Uterus (tissue), 4 donors: ENCODE measurements around the gene ZNF782. TPM values are rescaled to one million over a fixed set of nuclear protein-coding genes. Genes with fewer than 3 reads are reported as not detected.
"Not testable (repeated sequence)": the region's sequence is repeated elsewhere in the genome, so short reads cannot be mapped to it uniquely, and the experiment has no call there.

ENCODE experiments used
- DNase-seq, 2 donors: peaks; one replicate each; pipeline ENCODE4 v3.0.0-alpha.2; 2019 to 2020
- H3K27ac ChIP-seq, 2 donors: fragments of 200-600 bp; sonication (generic); 1 replicate in 1 of 2; 2 replicates in 1 of 2; pipeline ENCODE4 v1.5.1; 2016 to 2018
- H3K27me3 ChIP-seq, 2 donors: fragments of 200-600 bp; sonication (generic); one replicate each; pipeline ENCODE4 v1.5.1; 2018 to 2019; ENCODE audit warnings: control low read depth in 1 of 2
- H3K36me3 ChIP-seq, 2 donors: fragments of 200-600 bp; sonication (generic); one replicate each; pipeline ENCODE4 v1.5.1; 2019; ENCODE audit warnings: control low read depth in 1 of 2
- H3K4me1 ChIP-seq, 2 donors: fragments of 200-600 bp; sonication (generic); one replicate each; pipeline ENCODE4 v1.5.1; 2018 to 2019; ENCODE audit warnings: control low read depth in 1 of 2
- H3K4me3 ChIP-seq, 2 donors: fragments of 200-600 bp; sonication (generic); 1 replicate in 1 of 2; 2 replicates in 1 of 2; pipeline ENCODE4 v1.5.1; 2018 to 2019; ENCODE audit warnings: mild to moderate bottlenecking in 1 of 2
- H3K9me3 ChIP-seq, 2 donors: fragments of 200-600 bp; sonication (generic); one replicate each; pipeline ENCODE4 v1.5.1; 2019; ENCODE audit warnings: control low read depth in 1 of 2
- POLR2A ChIP-seq, 2 donors: fragments of 450-650 bp; IDR thresholded peaks; one replicate each; pipeline ENCODE4 v1.6.1; 2016; ENCODE audit warnings: antibody characterized with exemption in 2 of 2, mild to moderate bottlenecking in 1 of 2, moderate library complexity in 1 of 2
- intact Hi-C: fragments of 100-400 bp; cut with DNase I; formaldehyde crosslinking; loops from one replicate; pipeline ENCODE4 v1.15.1; 2023; ENCODE audit warnings: low total_unique reads
- total RNA-seq, 4 donors: library from RNA; depleted of rRNA in 3 of 4; stranded (reverse); fragments of >200 nt in 3 of 4; gene quantifications; one replicate each; pipeline versions ENCODE4 v1.1.0 to v1.2.4, GENCODE V29; 2014 to 2023
- TF ChIP-seq, protein P1 (sequence below), 4 experiments: fragments of 200-600 bp in 2 of 4; fragments of 450-650 bp in 2 of 4; sonication (generic) in 2 of 4; IDR thresholded peaks; one replicate each; pipeline ENCODE4 v1.5.1; 2016 to 2019; ENCODE audit warnings: antibody characterized with exemption in 4 of 4, mild to moderate bottlenecking in 2 of 4, moderate library complexity in 1 of 4
- donor health status: DM: yes; HTN: yes; CAD: no.

Gene ZNF782
- total RNA-seq, 4 donors from 2014 or later: 9.2 to 25.9 (median 19.1) TPM

DNA sequence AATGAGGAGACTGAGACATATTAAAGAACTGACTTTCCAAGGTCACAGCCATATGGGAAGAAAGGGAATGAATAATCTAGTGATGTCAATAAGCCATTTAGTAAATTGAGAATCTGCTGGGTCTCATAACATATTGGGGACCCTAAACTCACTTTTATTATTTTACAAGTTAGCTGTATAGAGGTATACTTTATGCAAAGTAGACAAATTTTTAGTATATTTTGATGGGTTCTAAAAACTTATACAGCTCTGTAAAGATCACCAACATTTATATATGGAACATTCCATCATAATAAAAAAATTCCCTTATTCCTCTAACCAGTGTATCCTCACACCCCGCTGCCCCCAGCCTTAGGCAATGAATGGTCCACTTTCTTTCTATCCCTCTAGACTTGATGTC lies 40.7 kb downstream of the ZNF782 start:
- TF ChIP-seq POLR2A (IDR thresholded peaks at IDR 0.05): no peak
- TF ChIP-seq, protein P1, sequence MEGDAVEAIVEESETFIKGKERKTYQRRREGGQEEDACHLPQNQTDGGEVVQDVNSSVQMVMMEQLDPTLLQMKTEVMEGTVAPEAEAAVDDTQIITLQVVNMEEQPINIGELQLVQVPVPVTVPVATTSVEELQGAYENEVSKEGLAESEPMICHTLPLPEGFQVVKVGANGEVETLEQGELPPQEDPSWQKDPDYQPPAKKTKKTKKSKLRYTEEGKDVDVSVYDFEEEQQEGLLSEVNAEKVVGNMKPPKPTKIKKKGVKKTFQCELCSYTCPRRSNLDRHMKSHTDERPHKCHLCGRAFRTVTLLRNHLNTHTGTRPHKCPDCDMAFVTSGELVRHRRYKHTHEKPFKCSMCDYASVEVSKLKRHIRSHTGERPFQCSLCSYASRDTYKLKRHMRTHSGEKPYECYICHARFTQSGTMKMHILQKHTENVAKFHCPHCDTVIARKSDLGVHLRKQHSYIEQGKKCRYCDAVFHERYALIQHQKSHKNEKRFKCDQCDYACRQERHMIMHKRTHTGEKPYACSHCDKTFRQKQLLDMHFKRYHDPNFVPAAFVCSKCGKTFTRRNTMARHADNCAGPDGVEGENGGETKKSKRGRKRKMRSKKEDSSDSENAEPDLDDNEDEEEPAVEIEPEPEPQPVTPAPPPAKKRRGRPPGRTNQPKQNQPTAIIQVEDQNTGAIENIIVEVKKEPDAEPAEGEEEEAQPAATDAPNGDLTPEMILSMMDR (IDR thresholded peaks at IDR 0.05): no peak
- H3K27ac ChIP-seq: no peak overlapping the region
- H3K36me3 ChIP-seq: no peaks in the 10 kb centered on the region
- no peak overlapping the region for H3K4me3 ChIP-seq
- DNase-seq: no peak
- no peaks in the 10 kb centered on the region for H3K4me1 ChIP-seq
- intact Hi-C loops: no loop called here
- no peaks in the 10 kb centered on the region for H3K27me3 ChIP-seq
- H3K9me3 ChIP-seq: peaks cover 3 to 26% of the 10 kb centered on the region in 2 donors

DNA sequence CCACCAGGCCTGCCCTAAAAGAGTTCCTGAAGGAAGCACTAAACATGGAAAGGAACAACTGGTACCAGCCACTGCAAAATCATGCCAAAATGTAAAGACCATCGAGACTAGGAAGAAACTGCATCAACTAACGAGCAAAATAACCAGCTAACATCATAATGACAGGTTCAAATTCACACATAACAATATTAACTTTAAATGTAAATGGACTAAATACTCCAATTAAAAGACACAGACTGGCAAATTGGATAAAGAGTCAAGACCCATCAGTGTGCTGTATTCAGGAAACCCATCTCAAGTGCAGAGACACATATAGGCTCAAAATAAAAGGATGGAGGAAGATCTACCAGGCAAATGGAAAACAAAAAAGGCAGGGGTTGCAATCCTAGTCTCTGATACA lies 55.4 kb downstream of the ZNF782 start:
- H3K27me3 ChIP-seq, intact Hi-C loops, H3K36me3 ChIP-seq, DNase-seq, H3K4me1 ChIP-seq, H3K27ac ChIP-seq, H3K4me3 ChIP-seq: not testable (repeated sequence)
- H3K9me3 ChIP-seq: peaks cover 0 to 37% of the 10 kb centered on the region in 2 donors

DNA sequence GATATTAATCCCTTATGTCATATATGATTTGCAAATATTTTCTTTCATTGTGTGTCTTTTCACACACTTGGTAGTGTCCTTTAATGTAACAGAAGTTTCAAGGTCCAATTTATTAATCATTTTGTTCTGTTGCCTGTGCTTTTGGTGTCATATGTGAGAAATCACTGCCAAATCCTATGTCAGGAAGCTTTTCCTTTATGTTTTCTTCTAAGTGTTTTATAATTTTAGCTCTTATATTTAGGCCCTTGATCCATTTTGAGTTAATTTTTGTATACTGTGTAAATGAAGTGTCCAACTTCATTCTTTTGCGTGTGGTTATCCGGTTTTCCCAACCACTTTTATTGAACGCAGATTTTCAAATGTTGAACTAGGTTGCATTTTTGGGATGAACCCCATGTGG lies 70.3 kb downstream of the ZNF782 start:
- H3K9me3 ChIP-seq: no peaks in the 10 kb centered on the region
- H3K4me1 ChIP-seq: no peaks in the 10 kb centered on the region
- no peaks in the 10 kb centered on the region for H3K36me3 ChIP-seq
- DNase-seq: no peak
- no peak overlapping the region for H3K4me3 ChIP-seq
- no peaks in the 10 kb centered on the region for H3K27me3 ChIP-seq
- no peak overlapping the region for H3K27ac ChIP-seq
- no peak for TF ChIP-seq POLR2A (IDR thresholded peaks at IDR 0.05)
- TF ChIP-seq, protein P1 (IDR thresholded peaks at IDR 0.05): no peak
- intact Hi-C loops: no loop called here

DNA sequence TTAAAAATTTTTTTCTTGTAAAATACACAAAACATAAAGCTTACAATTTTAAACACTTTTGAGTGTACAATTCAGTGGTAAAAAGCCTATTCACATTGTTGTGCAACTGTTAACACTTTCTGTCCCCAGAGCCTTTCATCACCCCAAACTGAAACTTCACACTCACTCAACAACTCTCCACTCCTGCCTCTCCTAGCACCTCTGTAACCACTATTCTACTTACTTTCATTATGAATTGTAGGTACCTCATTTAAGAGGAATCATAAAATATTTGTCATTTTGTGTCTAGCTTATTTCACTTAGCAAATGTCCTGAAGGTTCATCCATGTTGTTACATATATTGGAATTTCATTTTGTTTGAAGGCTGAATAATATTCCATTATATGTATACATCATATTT lies 72.1 kb downstream of the ZNF782 start:
- H3K4me3 ChIP-seq: no peak overlapping the region
- intact Hi-C loops: no loop called here
- no peaks in the 10 kb centered on the region for H3K27me3 ChIP-seq
- no peak overlapping the region for H3K27ac ChIP-seq
- TF ChIP-seq, protein P1 (IDR thresholded peaks at IDR 0.05): no peak
- no peak for TF ChIP-seq POLR2A (IDR thresholded peaks at IDR 0.05)
- no peaks in the 10 kb centered on the region for H3K36me3 ChIP-seq
- H3K4me1 ChIP-seq: no peaks in the 10 kb centered on the region
- no peaks in the 10 kb centered on the region for H3K9me3 ChIP-seq
- no peak for DNase-seq

DNA sequence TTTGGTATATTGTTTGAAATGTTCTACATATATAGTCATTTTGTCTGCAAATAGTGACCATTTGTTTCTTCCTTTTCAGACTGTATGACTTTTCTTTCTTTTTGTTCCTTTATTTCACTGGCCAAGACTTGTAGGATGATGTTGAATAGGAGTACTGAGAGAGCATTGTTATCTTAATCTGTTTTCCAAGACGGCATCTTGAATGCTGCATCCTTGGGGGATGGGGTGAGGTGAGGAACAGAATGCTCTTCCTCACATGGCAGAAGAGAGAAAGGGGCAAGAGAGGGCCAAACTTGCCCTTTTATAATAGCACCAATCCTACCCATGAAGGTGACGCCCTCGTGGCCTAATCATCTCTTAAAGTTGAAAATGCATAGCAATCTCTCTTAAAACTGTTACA lies 72.8 kb downstream of the ZNF782 start:
- H3K27me3 ChIP-seq: no peaks in the 10 kb centered on the region
- DNase-seq: no peak
- H3K27ac ChIP-seq: no peak overlapping the region
- no peaks in the 10 kb centered on the region for H3K4me1 ChIP-seq
- TF ChIP-seq, protein P1 (IDR thresholded peaks at IDR 0.05): no peak
- no peak for TF ChIP-seq POLR2A (IDR thresholded peaks at IDR 0.05)
- H3K36me3 ChIP-seq: no peaks in the 10 kb centered on the region
- H3K4me3 ChIP-seq: no peak overlapping the region
- no peaks in the 10 kb centered on the region for H3K9me3 ChIP-seq
- intact Hi-C loops: no loop called here

DNA sequence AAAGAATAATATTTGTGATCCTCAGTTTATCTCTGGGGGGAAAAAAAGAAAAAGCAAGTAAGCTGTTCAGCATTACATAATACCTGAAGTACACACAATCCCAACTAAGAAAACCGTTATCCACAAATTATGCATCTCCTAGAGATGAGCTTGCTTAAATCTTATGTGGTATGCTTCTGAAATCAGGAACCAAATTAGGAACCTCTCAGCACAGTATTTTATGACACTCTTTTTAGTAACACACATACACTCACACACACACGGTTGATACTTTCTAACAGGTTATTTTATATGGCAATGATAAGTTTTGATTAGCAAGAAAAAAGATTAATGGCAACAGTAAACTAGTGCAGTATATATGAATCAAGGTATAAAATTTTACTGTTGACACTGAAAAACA lies 75.2 kb downstream of the ZNF782 start:
- H3K4me1 ChIP-seq: no peaks in the 10 kb centered on the region
- H3K4me3 ChIP-seq: no peak overlapping the region
- no peak for DNase-seq
- H3K36me3 ChIP-seq: no peaks in the 10 kb centered on the region
- intact Hi-C loops: no loop called here
- H3K27me3 ChIP-seq: no peaks in the 10 kb centered on the region
- TF ChIP-seq, protein P1 (IDR thresholded peaks at IDR 0.05): no peak
- no peak for TF ChIP-seq POLR2A (IDR thresholded peaks at IDR 0.05)
- H3K27ac ChIP-seq: peak overlapping the region in 1 of 2 donors; percentile 89
- H3K9me3 ChIP-seq: no peaks in the 10 kb centered on the region
